ENCODE data around the gene ROR1.

The ROR1 gene

DNA sequence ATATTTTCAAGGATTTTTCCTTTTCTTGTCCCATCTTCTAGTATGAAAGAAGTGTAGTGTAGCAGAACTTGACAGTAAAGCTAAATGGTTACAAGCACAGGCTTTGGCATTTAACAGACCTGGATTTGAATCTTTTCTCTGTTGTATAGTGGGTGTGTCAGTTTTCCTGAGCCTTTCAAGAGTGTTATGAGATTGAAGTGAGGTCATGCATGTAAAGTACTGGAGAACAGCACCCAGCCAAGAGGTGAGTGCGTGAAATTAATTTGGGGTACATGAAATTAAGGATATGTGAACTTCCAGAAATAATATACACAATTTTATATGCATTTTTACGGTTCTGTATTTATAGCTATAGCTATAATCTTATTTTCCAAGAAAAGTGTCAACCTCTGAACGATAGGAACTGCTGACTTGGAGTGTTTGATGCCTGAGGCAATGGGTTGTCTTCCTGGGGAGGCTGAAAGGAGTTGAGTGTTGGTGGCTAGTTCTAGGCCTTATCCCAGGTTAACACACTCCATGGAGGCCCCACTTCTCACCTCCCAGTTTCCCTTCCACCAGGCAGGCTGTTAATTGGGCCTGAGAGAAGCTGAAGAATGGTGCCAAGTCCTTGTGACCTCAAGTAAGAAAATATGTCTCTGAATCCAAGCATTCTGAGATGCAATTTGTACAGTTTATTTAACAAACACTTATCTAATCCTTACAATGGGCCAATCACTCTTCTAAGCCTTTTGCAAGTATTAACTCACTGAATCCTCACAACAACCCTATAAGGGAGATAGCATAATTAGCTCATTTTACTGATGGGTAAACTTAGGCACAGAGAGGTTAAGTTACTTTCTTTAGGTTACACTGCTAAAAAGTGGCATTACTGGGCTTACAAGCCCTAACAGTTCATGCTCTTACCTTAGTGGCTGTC, 4.4 kb downstream of the ROR1 start:
- ChIA-PET POLR2A (no interaction called here), CTCF (interaction anchor here (0.8 to 1.5 kb wide), 4 partner anchors 12 to 140 kb away, joined by 3 to 5 read pairs (median 4); no protein-coding TSS in a partner anchor)
- TF ChIP-seq, protein P1, sequence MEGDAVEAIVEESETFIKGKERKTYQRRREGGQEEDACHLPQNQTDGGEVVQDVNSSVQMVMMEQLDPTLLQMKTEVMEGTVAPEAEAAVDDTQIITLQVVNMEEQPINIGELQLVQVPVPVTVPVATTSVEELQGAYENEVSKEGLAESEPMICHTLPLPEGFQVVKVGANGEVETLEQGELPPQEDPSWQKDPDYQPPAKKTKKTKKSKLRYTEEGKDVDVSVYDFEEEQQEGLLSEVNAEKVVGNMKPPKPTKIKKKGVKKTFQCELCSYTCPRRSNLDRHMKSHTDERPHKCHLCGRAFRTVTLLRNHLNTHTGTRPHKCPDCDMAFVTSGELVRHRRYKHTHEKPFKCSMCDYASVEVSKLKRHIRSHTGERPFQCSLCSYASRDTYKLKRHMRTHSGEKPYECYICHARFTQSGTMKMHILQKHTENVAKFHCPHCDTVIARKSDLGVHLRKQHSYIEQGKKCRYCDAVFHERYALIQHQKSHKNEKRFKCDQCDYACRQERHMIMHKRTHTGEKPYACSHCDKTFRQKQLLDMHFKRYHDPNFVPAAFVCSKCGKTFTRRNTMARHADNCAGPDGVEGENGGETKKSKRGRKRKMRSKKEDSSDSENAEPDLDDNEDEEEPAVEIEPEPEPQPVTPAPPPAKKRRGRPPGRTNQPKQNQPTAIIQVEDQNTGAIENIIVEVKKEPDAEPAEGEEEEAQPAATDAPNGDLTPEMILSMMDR (IDR thresholded peaks at IDR 0.05; ENCODE audit: control extremely low read depth, extremely low read depth, low read depth, missing control alignments) = no peak
- DNase-seq (ENCODE audit: extremely low spot score) = no peak

DNA sequence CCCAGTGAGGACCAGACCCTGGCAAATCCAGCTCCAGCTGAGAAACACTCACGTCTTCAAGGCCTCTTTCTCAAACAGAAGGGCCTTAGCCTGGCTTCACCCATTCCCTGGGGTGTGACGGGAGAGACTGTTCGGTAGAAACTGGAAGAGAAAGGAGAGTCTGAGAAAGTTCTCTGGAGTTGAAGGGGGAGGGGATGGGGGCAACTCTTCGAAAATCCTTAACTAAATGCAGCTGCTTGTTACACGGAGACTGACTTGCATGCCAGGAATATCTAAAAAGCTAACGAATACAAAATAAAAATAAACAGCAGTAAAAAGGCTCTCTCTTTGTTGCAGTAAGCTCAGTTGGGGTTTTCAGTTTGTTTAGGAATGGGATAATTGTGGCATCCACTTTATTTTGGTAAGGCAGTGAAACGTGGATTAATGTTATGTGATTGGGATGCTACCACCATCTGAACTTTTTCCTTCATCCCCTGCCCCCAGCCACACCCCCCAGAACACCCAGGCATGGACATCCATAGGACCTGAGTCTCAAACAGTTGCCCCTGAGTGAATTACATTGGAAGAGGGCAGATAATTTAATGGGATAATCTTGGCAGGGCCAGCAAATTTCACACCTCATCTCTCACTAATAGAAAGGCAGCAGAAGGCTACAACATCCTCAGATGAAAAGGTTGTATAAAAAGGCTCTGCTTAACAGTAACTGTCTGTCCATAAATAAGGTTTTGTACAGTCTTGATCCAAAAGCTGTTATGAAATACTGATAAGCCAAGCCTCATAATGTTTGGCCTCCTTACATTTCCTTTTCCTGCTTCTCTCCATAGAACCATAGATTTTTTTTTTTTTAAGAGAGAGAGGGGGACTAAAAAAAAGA, 5.8 kb downstream of the ROR1 start:
- TF ChIP-seq, protein P1 (IDR thresholded peaks at IDR 0.05; ENCODE audit: control extremely low read depth, extremely low read depth, low read depth, missing control alignments) = no peak
- ChIA-PET CTCF (interaction anchor here (0.7 to 1.5 kb wide), 4 partner anchors 11 to 138 kb away, joined by 3 to 5 read pairs (median 4); no protein-coding TSS in a partner anchor), POLR2A (no interaction called here)
- no peak for DNase-seq (ENCODE audit: extremely low spot score)

DNA sequence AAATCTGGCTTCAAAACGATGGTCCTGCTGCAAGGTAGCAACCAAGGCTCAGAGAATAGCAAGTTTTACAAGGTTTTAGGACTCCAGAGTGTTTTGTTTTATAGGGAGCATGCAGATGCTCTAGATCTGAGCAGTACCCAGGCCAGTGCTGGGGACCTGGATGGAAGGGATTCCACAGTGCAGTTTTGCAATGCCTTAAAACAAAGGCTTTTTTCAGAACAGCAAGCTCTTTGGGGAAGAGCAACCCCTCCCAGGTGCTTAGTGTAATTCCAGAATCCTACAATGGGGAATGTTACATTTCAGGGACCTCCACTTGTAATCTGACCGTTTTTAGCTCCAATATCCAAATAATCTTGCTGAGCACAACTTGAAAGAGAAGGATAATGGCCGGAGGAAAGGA, 6.7 kb downstream of the ROR1 start:
- ChIA-PET POLR2A (no interaction called here), CTCF (interaction anchor here (1.3 kb wide), 1 partner anchor 10 kb away, joined by 3 read pairs; no protein-coding TSS in a partner anchor)
- TF ChIP-seq, protein P1 (IDR thresholded peaks at IDR 0.05; ENCODE audit: control extremely low read depth, extremely low read depth, low read depth, missing control alignments) = no peak
- no peak for DNase-seq (ENCODE audit: extremely low spot score)

DNA sequence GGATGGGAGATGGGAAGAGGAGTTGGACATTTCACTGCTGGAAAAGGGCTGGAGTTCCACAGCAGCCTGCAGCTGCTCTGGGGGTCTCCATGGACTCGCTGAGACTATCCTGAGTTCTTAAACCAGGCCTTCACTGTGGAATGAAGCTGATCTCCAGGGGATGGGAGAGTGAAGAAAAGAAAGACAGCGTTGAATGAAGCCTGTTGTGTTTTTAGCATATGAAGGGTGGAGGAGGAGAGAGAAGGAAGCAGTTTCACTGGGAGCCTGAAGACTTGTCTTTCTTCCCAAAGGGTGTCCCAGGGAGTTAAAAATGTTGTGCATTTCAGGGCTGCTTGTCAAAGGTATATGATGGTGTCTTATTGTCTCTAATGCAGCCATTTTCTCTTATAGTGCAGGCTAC, 9.2 kb downstream of the ROR1 start:
- no peak for DNase-seq (ENCODE audit: extremely low spot score)
- ChIA-PET POLR2A (no interaction called here), CTCF (no interaction called here)
- TF ChIP-seq, protein P1 (IDR thresholded peaks at IDR 0.05; ENCODE audit: control extremely low read depth, extremely low read depth, low read depth, missing control alignments) = no peak

DNA sequence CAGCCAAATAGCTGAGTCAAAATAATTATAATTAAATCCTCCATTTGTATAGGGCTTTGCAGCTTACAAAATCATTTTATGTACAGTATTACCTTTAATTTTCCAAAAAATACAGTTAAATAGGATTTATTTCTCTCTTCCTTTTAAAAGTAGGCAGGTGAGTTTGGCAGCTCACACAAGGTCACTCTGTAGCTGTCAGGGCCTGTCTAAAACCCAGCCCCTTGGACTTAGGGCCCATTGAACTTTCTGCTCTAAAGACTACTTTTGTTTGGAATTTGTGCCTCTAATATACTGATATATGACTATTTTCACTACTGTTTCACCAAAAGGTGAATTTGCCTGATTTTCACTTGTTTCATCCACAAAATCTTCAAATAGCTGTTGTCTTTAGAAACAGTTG, 10.3 kb downstream of the ROR1 start:
- ChIA-PET POLR2A (no interaction called here), CTCF (no interaction called here)
- TF ChIP-seq, protein P1 (IDR thresholded peaks at IDR 0.05; ENCODE audit: control extremely low read depth, extremely low read depth, low read depth, missing control alignments) = no peak
- no peak for DNase-seq (ENCODE audit: extremely low spot score)

All from GM10248 (cell line).